Fibroblast of villous mesenchyme (primary cell): ENCODE data around the gene LY86. TPM values are rescaled to one million over a fixed set of nuclear protein-coding genes. Genes with fewer than 3 reads are reported as not detected.

Source experiments
- DNase-seq: peaks from one replicate; pipeline ENCODE4 v3.0.0-alpha.2; 2010; ENCODE audit warnings: low read depth
- H3K4me3 ChIP-seq: 2 replicates; pipeline ENCODE4 v1.5.1; 2011; ENCODE audit warnings: low read depth, mild to moderate bottlenecking, low read length
- total RNA-seq: library from RNA; depleted of rRNA; stranded (reverse); fragments of >200 nt; gene quantifications from 2 replicates; pipeline ENCODE4 v1.2.3, GENCODE V29; 2012
- TF ChIP-seq, protein P1 (sequence below): IDR thresholded peaks from 2 replicates; pipeline ENCODE4 v1.5.1; 2012; ENCODE audit warnings: low read depth, mild to moderate bottlenecking, low read length; ENCODE audit not compliant: insufficient read depth

LY86 gene
- total RNA-seq, 1 donor, result not detected

DNA sequence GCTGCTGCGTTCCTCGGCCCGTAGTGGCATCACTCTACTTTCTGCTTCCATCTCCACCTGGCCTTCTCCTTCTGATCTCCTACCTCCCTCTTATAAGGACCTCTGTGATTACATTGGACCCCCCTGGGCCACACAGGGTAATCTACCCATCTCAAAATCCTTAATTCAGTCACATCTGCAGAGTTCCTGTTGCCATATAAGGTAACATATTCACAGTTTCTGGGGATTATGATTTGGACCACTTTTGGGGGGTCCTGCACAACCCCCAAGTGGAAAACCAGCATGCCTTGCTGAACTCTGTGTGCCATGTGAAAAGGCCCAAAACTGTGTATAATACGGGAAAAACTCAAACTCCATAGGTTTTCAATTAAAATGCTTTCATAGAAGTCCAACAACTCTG, 51.1 kb downstream of the LY86 start:
- DNase-seq, result no peak
- no peak overlapping the region for H3K4me3 ChIP-seq
- TF ChIP-seq, protein P1, sequence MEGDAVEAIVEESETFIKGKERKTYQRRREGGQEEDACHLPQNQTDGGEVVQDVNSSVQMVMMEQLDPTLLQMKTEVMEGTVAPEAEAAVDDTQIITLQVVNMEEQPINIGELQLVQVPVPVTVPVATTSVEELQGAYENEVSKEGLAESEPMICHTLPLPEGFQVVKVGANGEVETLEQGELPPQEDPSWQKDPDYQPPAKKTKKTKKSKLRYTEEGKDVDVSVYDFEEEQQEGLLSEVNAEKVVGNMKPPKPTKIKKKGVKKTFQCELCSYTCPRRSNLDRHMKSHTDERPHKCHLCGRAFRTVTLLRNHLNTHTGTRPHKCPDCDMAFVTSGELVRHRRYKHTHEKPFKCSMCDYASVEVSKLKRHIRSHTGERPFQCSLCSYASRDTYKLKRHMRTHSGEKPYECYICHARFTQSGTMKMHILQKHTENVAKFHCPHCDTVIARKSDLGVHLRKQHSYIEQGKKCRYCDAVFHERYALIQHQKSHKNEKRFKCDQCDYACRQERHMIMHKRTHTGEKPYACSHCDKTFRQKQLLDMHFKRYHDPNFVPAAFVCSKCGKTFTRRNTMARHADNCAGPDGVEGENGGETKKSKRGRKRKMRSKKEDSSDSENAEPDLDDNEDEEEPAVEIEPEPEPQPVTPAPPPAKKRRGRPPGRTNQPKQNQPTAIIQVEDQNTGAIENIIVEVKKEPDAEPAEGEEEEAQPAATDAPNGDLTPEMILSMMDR, result no peak

GRCh38 chr6:6640926-6641325, 52.4 kb downstream of the LY86 start:
- no peak overlapping the region for H3K4me3 ChIP-seq
- DNase-seq, result no peak
- TF ChIP-seq, protein P1, result no peak

DNA sequence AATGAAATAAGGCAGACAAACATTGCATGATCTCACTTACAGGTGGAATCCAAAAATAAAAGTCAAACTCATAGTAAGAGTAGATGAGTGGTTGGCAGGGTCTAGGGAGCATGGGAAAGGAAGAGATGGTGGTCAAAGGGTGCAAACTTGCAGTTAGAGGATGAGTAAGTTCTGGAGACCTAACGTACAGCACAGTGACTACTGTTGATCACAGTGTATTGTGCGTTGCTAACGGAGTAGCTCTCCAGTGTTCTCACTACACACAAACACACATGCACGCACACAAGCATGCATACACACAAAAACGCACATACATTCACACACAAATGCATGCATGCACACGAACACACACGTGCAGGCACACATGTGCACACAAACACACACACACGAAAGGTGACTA, 54.9 kb downstream of the LY86 start:
- no peak overlapping the region for H3K4me3 ChIP-seq
- no peak for DNase-seq
- TF ChIP-seq, protein P1, result no peak

DNA sequence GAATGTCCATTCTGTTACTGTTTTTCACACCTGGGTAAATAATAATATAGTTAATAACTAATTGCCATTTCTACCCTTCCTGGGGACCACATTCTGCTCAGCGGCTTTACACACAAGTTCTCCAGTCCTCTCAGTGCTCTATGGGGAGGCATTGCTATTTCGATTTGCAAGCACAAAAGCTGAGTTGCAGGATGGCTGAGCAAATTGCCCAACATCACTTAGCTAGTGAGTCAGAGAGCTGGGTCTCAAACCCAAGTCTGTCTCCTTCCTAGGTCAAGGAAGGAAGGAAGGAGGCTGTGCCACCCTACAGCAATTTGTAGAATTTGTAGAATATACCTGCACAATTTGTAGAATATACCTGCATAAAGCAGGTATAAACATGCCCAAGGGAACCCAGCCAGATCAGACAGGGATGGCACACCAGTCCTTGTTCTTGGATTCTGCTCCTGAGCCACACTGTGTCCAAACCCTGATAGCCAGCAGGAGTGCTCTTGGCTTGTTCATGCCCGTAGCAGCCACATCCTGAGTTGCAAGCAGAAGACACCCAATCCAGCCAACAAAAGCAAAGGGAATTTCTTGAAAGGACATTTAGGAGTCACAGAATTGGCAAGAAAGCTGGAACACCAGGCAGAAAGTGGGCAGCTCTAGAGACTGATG, 56.9 kb downstream of the LY86 start:
- H3K4me3 ChIP-seq, result no peak overlapping the region
- DNase-seq, result no peak
- TF ChIP-seq, protein P1, result no peak

GRCh38 chr6:6646384-6646783, 57.9 kb downstream of the LY86 start:
- H3K4me3 ChIP-seq, result no peak overlapping the region
- TF ChIP-seq, protein P1, result no peak
- DNase-seq, result no peak

DNA sequence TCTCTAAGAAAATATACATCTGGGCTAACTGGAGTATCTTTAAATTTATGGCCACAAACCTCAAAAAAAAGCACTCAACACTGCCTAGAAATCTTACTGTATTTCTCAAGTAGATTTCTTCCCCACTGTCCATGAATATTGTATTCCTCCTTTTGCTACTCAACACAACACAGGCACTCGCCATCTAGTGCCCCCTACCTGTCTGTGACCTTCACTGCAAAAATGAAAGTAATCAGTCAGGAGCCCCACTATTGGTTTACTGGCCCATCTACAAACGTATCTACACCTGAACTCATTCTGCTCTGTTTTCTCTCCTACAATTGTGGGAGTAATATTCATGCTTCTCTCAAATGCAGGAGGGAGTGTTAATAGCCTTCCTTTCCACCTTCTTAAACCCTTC, 58.3 kb downstream of the LY86 start:
- H3K4me3 ChIP-seq, result no peak overlapping the region
- no peak for DNase-seq

More for the DNA sequence above, 58.3 kb downstream of the LY86 start:
- TF ChIP-seq, protein P1, result no peak
